Osteoblast (primary cell): ENCODE results near the gene POLE. TPM values are rescaled to one million over a fixed set of nuclear protein-coding genes. Genes with fewer than 3 reads are reported as not detected.

ENCODE experiments used
- DNase-seq: peaks from one replicate; pipeline ENCODE4 v3.0.0; 2011; ENCODE audit warnings: low spot score, mixed read lengths; ENCODE audit not compliant: insufficient read length; ENCODE audit errors: missing footprints
- H2AFZ ChIP-seq: 2 replicates; pipeline ENCODE4 v1.6.0; 2011; ENCODE audit warnings: mild to moderate bottlenecking, low read length
- H3K27ac ChIP-seq: 2 replicates; pipeline ENCODE4 v1.5.1; 2011; ENCODE audit warnings: mild to moderate bottlenecking, low read depth, low read length, moderate library complexity
- H3K27me3 ChIP-seq: 2 replicates; pipeline ENCODE4 v1.6.0; 2012; ENCODE audit warnings: mild to moderate bottlenecking, control low read depth, inconsistent platforms, low read length, moderate library complexity; ENCODE audit not compliant: insufficient read depth
- H3K36me3 ChIP-seq: 2 replicates; pipeline ENCODE4 v1.5.1; 2011; ENCODE audit warnings: mild to moderate bottlenecking, low read length, control low read depth, moderate library complexity; ENCODE audit not compliant: insufficient read depth
- H3K4me1 ChIP-seq: 2 replicates; pipeline ENCODE4 v1.5.1; 2011; ENCODE audit warnings: mild to moderate bottlenecking, low read length, control low read depth, moderate library complexity; ENCODE audit not compliant: insufficient read depth
- H3K4me2 ChIP-seq: 2 replicates; pipeline ENCODE4 v1.6.0; 2011; ENCODE audit warnings: mild to moderate bottlenecking, low read length; ENCODE audit not compliant: insufficient read depth
- H3K4me3 ChIP-seq: fragments of 200-600 bp; sonication (generic); 3 replicates; pipeline ENCODE4 v1.5.1; 2012; ENCODE audit warnings: mild to moderate bottlenecking, low read length, inconsistent platforms; ENCODE audit not compliant: insufficient read depth
- H3K79me2 ChIP-seq: 2 replicates; pipeline ENCODE4 v1.6.0; 2012; ENCODE audit warnings: mild to moderate bottlenecking, low read length, control low read depth, inconsistent platforms; ENCODE audit not compliant: insufficient read depth
- H3K9me3 ChIP-seq: 2 replicates; pipeline ENCODE4 v1.5.1; 2011; ENCODE audit warnings: low read depth, low read length, control low read depth
- H4K20me1 ChIP-seq: 2 replicates; pipeline ENCODE4 v1.6.0; 2012; ENCODE audit warnings: mild to moderate bottlenecking, low read length, control low read depth; ENCODE audit not compliant: insufficient read depth
- total RNA-seq: library from RNA; depleted of rRNA; stranded (reverse); fragments of >200 nt; gene quantifications from 2 replicates; pipeline ENCODE4 v1.2.3, GENCODE V29; 2012
- TF ChIP-seq, protein P1 (sequence below): IDR thresholded peaks from 2 replicates; pipeline ENCODE4 v1.5.1; 2011; ENCODE audit warnings: mild to moderate bottlenecking, low read depth, low read length, moderate library complexity; ENCODE audit errors: extremely low read depth

The POLE gene
- total RNA-seq, 1 donor = 15.2 TPM

DNA sequence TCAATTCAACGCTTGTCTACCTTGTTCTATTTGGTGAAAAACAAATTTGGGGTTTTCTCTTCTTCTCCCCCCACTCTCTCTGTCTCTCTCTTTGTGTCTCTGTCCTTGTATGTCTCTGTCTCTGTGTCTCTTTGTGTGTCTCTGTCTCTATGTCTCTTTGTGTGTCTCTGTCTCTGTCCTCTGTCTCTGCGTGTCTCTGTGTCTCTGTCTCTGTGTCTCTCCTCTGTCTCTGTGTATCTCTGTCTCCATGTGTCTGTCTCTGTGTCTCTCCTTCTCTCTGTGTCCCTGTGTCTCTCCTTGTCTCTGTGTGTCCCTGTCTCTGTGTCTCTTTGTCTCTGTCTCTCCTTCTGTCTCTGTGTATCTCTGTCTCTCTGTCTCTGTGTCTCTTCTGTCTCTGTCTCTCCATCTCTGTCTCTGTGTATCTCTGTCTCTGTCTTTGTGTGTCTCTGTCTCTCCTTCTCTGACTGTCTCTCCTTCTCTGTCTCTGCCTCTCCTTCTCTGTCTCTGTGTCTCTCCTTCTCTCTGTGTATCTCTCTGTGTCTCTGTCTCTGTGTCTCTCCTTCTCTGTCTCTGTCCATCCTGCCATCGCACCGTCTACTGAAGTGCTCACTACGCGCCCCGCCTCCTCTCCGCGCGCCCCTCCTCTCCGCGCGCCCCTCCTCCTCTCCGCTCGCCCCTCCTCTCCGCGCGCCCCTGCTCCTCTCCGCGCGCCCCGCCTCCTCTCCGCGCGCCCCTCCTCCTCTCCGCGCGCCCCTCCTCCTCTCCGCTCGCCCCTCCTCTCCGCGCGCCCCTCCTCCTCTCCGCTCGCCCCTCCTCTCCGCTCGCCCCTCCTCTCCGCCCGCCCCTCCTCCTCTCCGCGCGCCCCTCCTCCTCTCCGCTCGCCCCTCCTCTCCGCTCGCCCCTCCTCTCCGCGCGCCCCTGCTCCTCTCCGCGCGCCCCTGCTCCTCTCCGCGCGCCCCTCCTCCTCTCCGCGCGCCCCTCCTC is 89.5 kb downstream of the POLE start:
- peaks cover 10% of the 10 kb centered on the region for H3K4me1 ChIP-seq
- peak overlapping the region; percentile 74 for H3K4me2 ChIP-seq
- no peaks in the 10 kb centered on the region for H3K79me2 ChIP-seq
- H3K27me3 ChIP-seq = peaks cover 13% of the 10 kb centered on the region
- no peaks in the 10 kb centered on the region for H3K36me3 ChIP-seq
- H3K4me3 ChIP-seq = peak overlapping the region; percentile 69
- DNase-seq = no peak
- TF ChIP-seq, protein P1, sequence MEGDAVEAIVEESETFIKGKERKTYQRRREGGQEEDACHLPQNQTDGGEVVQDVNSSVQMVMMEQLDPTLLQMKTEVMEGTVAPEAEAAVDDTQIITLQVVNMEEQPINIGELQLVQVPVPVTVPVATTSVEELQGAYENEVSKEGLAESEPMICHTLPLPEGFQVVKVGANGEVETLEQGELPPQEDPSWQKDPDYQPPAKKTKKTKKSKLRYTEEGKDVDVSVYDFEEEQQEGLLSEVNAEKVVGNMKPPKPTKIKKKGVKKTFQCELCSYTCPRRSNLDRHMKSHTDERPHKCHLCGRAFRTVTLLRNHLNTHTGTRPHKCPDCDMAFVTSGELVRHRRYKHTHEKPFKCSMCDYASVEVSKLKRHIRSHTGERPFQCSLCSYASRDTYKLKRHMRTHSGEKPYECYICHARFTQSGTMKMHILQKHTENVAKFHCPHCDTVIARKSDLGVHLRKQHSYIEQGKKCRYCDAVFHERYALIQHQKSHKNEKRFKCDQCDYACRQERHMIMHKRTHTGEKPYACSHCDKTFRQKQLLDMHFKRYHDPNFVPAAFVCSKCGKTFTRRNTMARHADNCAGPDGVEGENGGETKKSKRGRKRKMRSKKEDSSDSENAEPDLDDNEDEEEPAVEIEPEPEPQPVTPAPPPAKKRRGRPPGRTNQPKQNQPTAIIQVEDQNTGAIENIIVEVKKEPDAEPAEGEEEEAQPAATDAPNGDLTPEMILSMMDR = no peak
- H4K20me1 ChIP-seq = no peaks in the 10 kb centered on the region
- no peaks in the 10 kb centered on the region for H3K9me3 ChIP-seq
- H3K27ac ChIP-seq = no peak overlapping the region
- peak overlapping the region; percentile 56 for H2AFZ ChIP-seq

DNA sequence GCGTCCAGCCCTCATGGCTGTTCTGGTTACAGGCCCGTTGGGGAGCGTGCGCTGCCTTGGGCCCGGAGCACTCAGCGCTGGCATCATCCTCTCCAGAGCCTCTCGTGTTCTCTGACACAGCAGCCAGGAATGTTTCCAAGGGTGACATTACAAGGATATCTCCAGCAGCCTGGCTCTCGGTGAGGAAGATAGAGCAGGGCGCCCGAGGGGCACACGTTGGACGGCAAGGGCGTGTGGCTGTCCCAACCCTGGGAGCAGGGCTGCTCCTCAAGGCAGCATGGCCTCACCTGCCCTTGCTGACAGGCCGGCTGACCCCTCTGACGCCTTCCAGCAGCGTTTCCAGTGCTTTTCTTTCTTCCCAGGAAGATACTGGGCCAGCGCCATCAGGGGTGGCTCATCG is 91.1 kb downstream of the POLE start:
- no peak overlapping the region for H3K4me2 ChIP-seq
- no peaks in the 10 kb centered on the region for H4K20me1 ChIP-seq
- TF ChIP-seq, protein P1 = no peak
- no peak for DNase-seq
- H3K27me3 ChIP-seq = no peaks in the 10 kb centered on the region
- H3K36me3 ChIP-seq = no peaks in the 10 kb centered on the region
- H3K9me3 ChIP-seq = no peaks in the 10 kb centered on the region
- no peak overlapping the region for H3K27ac ChIP-seq
- no peak overlapping the region for H3K4me3 ChIP-seq
- peaks cover 10% of the 10 kb centered on the region for H3K4me1 ChIP-seq
- no peaks in the 10 kb centered on the region for H3K79me2 ChIP-seq
- H2AFZ ChIP-seq = no peak overlapping the region

DNA sequence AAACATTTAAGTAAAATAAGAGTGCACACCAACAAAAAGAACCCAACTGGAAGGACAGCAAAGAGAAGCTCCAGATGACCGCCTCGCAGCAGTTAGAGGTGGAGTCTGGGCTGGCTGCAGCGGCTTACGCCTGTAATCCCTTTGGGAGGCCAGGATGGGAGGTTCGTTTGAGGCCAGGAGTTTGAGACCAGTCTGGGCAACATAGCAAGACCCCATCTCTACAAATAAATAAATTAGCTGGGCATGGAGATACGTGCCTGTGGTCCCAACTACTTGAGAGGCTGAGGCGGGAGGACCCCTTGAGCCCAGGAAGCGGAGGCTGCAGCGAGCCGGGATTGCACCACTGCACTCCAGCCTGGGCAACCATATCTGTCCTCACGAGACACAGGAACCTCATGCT is 92.0 kb downstream of the POLE start:
- Histone ChIP-seq H2AFZ (no peak overlapping the region), H3K36me3 (no peaks in the 10 kb centered on the region), H3K9me3 (no peaks in the 10 kb centered on the region), H3K4me3 (no peak overlapping the region), H3K27me3 (no peaks in the 10 kb centered on the region), H3K4me2 (no peak overlapping the region), H4K20me1 (no peaks in the 10 kb centered on the region), H3K27ac (no peak overlapping the region), H3K4me1 (peaks cover 6% of the 10 kb centered on the region), H3K79me2 (no peaks in the 10 kb centered on the region)
- no peak for DNase-seq
- TF ChIP-seq, protein P1 = no peak

DNA sequence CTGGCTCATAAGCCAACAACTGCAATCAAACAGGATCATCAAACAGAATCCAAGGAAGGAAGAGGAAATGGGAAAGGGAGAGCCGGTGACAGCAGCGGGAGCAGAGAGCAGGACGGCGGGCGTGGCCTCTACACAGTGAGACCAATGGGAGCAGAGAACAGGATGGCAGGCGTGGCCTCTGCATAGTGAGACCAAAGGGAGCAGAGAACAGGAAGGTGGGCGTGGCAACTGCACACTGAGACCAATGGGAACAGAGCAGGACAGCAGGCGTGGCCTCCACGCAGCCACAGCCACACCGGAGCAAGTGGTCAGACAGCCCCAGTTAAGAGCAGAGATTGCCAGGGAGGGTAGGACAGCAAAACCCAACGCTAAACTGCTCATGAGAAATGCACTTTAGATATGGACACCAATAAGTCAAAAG is 93.2 kb downstream of the POLE start:
- Histone ChIP-seq H3K79me2 (no peaks in the 10 kb centered on the region), H3K4me3 (peak overlapping the region; percentile 60), H3K27ac (no peak overlapping the region), H2AFZ (peak overlapping the region; percentile 78), H3K4me2 (peak overlapping the region; percentile 81), H3K4me1 (peaks cover 6% of the 10 kb centered on the region), H3K36me3 (no peaks in the 10 kb centered on the region), H4K20me1 (no peaks in the 10 kb centered on the region), H3K9me3 (peaks cover under 1% of the 10 kb centered on the region), H3K27me3 (no peaks in the 10 kb centered on the region)
- TF ChIP-seq, protein P1 = no peak
- DNase-seq = peak; percentile 99
